GM19452 (cell line): ENCODE measurements around the gene PBRM1.

Experiments
- ATAC-seq: cut with Tn5 transposase; IDR thresholded peaks from one replicate; pipeline ENCODE4 v1.9.1; 2021; ENCODE audit not compliant: unreplicated experiment

The PBRM1 gene

DNA sequence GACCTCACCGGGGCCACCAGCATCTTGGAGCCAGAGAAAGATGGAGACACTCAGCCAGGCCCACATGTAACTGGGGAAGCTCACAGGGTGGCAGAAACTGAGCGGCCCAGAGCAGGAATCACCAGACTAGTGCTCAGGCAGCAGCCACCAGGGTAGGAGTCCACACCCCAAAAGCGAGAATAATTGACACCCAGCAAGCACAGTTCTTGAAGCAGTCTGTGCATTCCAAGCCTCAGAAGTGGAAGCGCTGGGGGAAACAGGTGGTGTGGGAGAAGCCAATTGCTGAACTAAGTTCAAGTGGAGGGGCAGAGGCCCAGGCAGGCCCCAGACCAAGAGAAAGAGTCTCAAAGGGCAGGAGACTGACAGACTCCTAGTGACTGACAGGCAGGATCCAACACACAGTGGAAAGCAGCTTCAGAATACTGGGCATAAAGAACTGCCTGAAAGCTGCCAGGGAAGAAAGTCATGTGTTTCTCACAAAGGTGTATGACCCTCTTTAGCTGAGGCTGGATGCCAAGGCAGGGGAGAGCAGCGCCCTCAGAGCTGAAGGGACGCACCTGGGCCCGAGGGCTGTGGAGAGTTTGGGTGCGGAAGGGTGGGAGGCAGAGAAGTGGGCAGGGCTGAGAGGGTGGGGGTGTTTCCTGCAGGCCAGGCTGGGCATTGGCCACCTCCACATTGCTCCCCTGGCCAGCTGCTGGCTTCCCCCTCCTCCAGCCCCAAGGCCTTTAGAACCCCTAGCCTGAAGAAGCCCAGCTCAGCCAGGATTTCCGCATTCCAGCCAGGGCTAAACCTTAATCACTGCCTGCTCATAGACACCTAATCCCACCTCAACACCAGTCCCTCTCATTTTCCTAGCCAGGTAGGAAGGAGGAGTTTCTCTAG, 159.8 kb downstream of the PBRM1 start:
- no peak for ATAC-seq

DNA sequence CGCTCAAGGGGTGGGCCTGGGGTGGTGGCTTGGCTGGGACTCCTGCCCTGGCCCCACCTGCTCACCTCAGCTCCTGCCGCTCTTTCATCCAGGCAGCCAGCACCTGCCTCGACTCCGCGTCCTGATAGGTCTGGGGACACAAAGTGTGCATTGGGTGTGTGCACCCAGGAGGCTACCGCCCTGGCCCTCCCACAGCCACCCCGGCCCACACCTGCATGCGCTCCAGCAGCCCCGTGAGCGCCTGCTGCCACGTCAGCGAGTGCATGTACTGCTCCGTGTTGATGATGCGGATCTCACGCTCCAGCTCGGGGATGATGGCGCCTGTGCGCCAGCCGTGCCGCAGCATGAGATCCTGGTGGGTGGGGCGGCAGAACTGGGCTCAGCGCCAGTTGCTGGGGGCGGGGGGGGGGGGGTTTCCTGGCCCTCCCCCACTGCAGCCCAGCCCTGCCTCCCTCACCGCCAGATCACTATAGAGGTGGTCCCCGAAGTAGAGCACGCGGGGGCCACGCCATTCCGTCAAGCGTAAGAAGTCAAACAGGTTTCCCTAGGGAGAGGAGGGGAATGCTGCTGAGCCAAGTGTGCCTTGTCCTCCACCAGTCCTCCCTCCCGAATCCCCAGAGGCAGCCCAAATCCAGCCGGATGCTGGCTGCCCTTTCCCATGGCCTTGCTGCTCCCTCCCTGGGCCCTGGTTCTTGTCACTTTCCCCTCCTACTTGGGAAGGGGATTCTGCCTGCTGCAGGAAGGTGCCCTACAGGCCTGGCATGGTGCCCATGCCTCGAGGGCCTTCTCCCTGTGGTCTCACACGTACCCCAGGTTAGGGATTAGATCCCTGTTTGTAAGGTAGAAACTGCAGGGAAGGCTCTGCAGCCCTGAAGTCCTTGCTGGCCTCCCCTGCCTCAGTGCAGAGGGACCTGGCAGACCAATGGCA, 160.7 kb downstream of the PBRM1 start:
- ATAC-seq = no peak

GRCh38 chr3:52524258-52524751, 161.4 kb downstream of the PBRM1 start:
- ATAC-seq = no peak

DNA sequence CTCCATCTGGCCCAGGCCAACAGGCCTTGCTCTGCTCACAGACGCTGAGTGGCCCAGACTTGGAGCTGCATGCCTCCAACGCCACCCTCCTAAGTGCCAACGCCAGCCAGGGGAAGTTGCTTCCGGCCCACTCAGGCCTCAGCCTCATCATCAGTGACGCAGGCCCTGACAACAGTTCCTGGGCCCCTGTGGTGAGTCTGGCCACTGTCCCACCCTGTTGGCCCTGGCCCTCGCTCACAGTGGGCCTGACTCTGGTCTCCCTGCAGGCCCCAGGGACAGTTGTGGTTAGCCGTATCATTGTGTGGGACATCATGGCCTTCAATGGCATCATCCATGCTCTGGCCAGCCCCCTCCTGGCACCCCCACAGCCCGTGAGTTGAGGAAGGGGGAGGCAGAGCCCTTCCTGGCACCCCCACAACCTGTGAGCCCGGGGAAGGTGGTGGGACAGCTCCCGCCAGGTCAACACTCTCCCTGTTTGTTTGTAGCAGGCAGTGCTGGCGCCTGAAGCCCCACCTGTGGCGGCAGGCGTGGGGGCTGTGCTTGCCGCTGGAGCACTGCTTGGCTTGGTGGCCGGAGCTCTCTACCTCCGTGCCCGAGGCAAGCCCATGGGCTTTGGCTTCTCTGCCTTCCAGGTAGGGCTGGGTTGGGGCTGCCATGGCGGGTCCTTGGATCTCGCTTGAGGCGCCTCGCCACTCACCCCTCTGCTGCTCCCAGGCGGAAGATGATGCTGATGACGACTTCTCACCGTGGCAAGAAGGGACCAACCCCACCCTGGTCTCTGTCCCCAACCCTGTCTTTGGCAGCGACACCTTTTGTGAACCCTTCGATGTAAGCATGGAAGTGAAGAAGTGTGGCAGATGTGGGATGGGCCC, 162.1 kb downstream of the PBRM1 start:
- ATAC-seq = no peak

GRCh38 chr3:52522651-52523251, 163.0 kb downstream of the PBRM1 start:
- no peak for ATAC-seq

DNA sequence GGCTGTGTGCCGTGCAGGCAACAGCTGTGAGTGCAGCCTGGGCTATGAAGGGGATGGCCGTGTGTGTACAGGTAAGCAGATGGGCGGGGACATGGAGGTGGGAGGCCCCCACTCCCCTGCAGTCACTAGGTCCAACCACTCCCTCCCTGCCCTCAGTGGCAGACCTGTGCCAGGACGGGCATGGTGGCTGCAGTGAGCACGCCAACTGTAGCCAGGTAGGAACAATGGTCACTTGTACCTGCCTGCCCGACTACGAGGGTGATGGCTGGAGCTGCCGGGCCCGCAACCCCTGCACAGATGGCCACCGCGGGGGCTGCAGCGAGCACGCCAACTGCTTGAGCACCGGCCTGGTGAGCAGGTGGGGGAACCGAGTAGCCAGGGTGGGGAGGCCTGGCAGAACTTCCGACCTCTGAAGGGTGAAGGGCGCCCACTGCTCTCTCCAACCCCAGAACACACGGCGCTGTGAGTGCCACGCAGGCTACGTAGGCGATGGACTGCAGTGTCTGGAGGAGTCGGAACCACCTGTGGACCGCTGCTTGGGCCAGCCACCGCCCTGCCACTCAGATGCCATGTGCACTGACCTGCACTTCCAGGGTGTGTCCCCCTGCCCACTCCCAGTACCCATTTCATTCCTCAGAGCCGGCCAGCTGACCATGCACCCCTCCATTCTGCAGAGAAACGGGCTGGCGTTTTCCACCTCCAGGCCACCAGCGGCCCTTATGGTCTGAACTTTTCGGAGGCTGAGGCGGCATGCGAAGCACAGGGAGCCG, 163.6 kb downstream of the PBRM1 start:
- no peak for ATAC-seq

DNA sequence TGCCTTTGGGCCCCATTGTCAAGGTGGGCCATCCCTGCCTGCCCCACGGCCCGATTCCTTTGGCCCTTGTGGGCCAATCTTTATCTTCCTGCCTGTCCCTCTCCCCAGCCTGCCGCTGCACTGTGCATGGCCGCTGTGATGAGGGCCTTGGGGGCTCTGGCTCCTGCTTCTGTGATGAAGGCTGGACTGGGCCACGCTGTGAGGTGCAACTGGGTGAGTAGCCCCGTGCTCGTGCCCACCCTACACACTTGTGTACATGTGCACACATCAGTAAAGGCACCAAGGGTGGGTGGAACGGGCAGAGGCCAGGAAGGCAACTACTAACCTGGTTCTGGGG, 164.3 kb downstream of the PBRM1 start:
- ATAC-seq = no peak

DNA sequence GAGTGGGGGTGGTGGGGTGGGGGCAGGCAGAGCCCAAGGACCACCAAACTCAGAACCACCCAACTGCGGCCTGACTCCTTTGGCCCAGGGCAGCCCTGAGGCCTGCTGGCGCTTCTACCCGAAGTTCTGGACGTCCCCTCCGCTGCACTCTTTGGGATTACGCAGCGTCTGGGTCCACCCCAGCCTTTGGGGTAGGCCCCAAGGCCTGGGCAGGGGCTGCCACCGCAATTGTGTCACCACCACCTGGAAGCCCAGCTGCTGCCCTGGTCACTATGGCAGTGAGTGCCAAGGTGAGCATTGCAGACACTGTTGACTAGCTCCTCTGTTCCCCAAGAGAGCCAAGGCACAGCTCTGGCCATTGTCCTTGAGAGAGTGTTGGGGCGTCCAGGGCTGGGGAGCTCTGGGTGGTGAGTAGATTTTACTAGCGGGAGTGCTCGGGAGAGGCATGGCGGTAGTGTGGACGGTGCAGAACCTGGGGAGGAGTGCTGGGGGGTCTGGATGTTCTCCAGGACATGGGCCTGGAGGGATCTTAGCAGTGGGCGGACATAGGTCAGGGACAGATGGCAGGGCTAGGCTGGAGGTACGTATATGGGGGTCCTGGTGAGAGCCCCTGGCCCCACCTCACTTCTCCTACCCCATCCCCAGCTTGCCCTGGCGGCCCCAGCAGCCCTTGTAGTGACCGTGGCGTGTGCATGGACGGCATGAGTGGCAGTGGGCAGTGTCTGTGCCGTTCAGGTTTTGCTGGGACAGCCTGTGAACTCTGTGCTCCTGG, 164.8 kb downstream of the PBRM1 start:
- ATAC-seq = no peak

DNA sequence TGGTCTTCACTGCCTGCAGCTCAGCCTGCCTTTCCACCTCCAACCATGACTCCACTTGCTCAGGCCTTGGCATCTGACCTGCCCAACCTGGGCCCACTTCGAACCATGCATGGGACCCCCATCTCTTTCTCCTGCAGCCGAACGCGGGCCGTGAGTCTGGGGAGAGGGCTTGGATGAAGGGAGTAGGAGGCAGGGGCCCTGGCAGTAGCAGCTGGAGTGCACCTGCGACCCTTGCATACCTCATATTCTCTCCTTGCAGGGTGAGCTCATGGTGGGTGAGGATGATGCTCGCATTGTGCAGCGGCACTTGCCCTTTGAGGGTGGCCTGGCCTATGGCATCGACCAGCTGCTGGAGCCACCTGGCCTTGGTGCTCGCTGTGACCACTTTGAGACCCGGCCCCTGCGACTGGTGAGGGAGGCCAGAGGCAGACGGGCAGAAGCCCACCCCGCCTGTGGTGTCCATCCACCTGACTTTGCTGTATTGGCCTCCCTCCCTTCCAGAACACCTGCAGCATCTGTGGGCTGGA, 165.5 kb downstream of the PBRM1 start:
- ATAC-seq = no peak

DNA sequence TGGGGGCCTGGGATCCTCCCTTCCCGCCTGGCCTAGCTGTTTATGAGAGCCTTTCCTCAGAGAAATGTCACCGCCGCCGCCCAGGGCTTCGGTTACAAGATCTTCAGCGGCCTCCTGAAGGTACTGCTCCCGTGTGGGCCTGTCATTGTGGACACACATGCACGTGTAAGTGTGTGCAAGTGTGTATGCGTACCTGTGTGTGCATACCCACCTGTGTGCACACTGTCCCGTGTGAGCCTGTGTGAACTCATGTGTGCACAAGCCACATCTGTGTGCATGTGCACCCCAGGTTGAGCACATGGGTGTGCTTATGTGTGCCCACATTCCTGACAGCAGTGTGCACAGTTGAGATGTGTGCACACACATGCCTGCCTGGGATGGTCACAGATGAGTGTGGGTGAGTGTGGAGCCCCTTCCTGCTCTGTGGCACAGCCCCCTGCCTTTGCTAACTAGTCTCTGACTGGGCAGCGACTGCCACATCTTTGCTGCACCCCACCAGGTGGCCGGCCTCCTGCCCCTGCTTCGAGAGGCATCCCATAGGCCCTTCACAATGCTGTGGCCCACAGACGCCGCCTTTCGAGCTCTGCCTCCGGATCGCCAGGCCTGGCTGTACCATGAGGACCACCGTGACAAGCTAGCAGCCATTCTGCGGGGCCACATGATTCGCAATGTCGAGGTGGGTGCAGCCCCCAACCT, 166.1 kb downstream of the PBRM1 start:
- ATAC-seq = no peak

GRCh38 chr3:52518723-52519444, 166.8 kb downstream of the PBRM1 start:
- ATAC-seq = no peak

DNA sequence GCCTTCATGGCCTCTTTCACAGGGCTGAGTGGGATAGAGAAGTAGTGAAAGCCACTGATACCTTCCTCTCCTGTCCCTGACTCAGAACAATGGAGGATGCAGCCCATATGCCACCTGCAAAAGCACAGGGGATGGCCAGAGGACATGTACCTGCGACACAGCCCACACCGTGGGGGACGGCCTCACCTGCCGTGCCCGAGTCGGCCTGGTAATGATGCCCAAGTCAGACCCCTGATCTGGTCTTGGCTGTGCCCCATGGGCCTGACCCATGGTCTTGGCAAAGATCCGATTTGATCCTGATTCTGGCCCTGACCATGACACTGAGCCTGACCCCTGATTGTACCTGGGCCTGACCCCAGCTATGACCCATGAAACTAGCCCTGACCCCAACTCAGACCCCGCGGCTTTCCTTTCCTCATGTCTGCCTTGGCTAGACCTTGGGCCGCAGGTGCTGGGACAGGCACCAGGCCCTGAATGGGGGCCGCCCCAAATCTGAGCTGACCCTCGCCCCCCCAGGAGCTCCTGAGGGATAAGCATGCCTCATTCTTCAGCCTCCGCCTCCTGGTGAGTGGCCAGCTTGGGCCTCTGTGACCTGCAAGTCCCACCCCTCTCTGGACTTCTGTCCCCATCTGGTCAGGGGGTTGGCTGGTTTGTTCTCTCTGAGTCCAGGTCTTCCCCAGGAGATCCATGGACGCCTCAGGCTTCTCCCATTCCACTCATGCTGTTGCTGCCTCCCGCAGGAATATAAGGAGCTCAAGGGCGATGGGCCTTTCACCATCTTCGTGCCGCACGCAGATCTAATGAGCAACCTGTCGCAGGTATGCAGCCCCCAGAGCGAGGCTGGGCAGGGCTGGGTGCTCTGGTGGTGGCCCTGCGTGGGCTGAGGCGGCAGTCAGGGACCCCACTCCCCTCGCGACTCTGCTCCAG, 167.7 kb downstream of the PBRM1 start:
- ATAC-seq = no peak

- no peak for ATAC-seq
These were observed 169.1 kb downstream of the PBRM1 start for GRCh38 chr3:52516509-52517195.

DNA sequence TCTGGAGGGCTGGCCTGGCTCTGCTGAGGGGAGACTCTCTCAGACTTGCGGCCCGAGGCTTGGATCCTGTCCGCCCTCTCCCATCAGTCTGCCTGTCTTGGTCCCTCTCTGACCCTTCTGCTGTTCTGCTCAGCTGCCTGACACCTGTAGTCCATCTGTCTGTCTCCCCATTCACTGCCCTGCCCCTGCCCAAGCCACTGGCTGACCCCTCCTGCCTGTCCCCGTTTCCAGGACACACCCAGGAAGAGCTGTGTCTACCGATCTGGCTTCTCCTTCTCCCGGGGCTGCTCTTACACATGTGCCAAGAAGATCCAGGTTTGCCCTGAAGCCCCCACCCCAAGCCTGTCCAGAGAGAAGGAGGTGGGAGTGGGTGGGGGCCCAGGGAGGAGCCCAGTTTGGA, 170.5 kb downstream of the PBRM1 start:
- ATAC-seq = no peak

GRCh38 chr3:52514576-52514975, 171.1 kb downstream of the PBRM1 start:
- ATAC-seq = no peak

DNA sequence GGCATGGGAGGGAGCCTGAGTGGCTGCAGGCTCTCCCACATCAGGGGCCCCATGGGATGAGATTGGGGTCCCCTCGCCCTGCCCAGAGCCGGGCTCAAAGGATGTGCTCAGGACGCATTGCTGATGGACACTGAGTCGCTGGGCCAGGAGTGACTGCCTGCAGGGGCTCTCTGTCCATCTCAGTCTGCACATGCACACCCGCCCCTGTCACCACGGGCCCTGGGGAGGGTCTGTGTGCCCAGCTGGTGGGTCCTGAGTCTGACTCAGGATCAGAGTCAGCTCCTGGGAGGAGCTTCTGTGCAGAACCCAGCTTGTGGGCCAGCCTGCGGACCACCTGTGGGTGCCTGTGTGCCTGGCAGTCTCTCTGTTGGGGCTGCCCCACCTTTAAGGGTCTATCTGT, 172.4 kb downstream of the PBRM1 start:
- ATAC-seq = no peak
